Measurements from ENCODE around the gene CDIP1.

Gene CDIP1

DNA sequence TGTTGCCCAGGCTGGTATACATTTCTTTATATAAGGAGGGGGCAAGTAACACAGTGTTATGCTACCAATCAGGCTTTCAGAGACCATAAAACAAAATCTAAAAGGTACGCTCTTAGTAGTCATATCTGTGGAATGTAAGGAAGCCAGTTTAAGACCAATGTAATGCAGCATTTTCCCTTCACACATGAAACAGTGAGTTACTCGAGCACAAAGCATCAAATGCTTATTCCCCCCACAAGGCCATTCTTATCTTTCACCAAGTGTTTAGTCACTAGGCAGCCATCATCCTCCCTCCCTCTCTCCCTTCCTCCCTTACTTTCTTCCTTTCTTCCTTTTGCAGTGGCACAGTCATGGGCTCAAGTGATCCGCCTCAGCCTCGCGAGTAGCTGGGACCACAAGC lies 49.5 kb downstream of the CDIP1 start:
- DNase-seq (ENCODE audit: low read depth in 2 of 2): no peak

DNA sequence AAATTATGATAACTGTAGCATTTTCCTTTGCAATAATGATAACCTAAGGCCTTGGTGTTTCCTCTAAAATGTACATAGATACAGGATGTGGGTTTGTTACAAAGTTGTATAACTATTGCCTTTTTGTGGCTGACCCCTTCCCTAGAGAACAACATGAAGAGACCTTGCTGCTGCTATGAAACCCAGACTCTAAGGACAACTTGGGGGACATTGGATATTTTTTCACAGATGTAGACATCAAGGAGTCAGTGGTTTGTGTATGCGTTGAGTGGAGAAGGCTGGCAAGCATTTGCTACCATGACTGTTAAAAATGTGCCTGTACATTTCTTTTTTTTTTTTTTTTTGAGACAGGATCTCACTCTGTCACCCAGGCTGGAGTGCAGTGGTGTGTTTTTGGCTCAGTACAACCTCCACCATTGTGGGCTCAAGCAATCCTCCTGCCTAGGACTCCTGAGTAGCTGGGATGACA lies 50.0 kb downstream of the CDIP1 start:
- DNase-seq (ENCODE audit: low read depth in 2 of 2): no peak

DNA sequence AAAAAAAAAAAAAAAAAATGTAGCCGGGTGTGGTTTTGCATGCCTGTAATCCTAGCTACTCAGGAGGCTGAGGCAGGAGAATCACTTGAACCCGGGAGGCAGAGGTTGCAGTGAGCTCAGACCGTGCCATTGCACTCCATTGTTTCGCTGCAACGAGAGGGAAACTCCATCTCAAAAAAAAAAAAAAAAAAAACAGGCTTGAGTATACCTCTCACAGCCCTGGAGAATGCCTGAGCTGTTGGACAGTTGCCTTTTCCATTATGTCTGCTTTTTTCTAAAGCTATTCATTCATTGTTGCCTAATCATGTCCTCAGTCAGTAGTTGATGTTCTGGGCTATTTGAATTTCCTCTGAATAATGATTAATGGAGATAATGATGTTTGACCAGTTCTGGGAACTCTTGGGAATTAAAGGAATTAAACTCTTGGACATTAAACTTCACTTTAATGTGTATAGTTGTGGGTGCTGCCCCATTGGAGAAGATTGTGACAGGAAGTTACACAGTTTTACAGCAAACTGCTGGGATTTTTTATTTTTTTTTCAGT lies 50.5 kb downstream of the CDIP1 start:
- DNase-seq (ENCODE audit: low read depth in 2 of 2): no peak

DNA sequence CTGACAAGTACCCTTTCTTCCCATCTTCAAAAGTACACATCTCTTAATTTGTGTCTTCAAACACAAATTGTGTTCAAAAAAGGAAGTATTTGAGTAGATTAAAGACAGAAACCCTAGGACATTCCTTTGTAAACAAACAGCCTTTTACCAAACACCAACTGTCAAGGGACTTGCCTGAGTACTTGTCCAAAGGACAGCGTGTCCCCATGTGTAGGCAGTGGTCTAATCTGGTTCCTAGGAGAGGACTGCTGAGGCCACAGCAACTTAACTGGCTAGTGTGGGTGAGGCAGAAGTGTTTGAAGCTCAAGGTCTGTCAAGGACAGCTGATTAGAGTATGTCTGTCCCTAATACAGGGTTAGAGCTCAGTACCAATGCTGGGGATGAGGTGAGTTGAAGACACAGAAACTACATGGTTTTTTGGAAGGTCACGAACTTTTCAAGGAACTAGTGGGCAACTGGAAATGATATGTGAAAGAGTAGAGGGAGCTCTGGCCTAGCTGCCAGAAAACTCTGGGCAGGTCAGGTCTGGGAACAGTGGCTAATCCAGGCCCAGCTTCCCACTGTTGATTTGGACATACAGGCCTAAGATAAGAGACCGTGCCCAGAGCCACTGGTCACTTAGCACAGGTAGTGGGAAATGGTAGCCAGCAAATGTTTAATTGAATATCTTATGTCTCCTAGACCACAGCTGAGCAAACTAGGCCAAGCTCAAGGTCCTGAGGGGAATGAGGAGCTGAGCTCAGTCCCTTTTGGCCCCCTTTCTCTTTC lies 52.3 kb downstream of the CDIP1 start:
- no peak for DNase-seq (ENCODE audit: low read depth in 2 of 2)

DNA sequence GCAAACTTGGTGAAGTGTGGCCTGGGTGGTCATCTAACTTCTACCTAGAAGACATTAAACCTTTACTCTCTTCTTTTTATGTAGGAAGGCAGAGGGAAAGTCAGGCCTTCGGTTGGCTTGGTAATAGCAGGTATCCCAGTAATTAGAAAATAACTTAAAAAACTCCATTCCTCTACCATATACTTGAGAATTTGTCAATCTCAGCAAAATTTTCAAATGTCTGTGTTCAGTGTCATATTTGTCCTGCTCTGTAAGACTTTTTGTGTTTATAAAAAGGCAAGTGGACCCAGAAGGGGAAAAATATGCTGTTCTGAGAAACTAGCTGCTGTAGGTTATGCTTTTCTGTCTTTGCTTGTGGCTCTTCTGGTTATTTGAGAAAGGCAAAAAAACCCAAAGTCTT lies 56.6 kb downstream of the CDIP1 start:
- DNase-seq (ENCODE audit: low read depth in 2 of 2): no peak

DNA sequence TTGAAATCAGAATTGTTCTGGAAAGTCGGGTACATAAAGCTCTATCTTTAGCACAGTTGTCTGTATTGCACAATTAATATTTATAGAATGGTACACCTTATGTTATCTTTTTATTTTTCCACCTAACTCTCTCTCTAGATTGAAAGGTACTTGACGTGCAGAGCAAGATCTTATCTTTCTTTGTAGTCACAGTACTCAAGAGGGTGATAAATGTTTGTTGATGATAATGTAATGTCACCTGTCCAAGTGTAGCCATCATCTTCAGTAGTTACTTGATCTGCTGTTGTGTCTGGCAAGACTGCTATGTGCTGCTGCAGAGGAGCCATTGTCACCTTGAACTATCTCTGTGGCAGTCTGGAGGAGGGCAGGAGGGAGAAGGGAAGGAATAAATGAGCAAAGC lies 57.0 kb downstream of the CDIP1 start:
- no peak for DNase-seq (ENCODE audit: low read depth in 2 of 2)

DNA sequence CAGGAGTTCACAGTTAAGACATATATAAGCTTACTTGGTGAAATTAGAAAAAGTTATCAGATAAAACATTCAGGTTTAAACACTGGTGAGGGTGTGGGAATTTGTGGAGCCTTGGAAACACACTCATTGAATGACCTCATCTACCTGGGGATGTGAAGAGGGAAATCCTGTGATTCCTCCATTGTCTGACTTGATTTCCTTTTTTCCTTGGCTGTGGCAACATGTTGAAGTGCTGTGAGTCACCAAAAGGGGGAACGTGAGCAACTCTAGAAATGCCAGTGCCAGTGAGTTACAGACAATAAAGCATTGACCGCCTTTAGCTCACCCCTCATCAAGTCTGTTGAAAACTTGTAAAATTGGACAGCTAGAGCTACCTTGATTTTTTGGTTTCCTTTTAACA lies 60.6 kb downstream of the CDIP1 start:
- DNase-seq (ENCODE audit: low read depth in 2 of 2): no peak

DNA sequence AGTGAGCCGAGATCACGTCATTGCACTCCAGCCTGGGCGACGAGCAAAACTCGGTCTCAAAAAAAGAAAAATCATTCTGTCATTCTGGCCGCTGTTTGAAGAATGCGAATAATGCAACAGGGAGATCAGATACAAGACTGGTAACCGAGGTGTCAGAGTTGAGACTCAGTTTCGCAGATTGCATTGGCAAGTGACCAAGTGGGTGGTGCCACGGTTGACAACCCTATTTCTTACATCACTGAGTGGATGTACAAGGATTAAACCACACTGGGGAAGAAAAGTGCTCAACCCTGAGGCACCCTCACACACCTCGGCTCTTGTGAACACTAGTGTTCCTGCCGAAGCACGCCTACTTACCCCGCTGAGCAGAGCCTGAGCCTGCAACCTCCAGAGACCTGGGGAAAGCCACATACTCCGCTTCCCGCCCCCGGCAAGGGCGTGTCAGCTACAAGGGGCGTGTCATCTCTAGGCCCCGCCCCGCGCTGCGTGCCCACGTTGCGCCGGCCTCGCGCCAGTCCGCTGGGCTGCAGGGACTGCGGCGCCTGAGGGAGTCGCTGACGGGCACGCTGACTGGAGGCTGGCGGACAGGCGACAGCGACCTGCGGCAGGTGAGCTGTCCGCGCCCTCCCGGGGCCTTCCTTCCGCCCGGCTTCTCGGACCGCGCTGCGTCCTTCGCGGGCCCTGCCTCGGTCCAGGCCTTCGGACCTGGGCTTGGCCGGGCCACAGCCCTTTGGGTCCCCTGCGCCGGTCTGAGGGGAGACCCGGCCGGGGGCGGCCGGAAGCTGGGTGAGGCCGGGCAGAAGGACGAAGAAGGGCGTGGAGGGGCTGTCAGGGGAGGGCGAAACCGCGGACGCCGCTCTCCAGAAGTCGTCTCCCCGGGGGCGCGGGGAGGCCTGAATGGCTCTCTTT lies 62.4 kb downstream of the CDIP1 start, which contains the start of gene HMOX2:
TSS of gene HMOX2 (plus strand) at position 519 of the 909 bp plus-strand sequence. CDS start 29,127 bp downstream, outside the sequence.
- DNase-seq (ENCODE audit: low read depth in 2 of 2): peak; percentile 88 to 89

DNA sequence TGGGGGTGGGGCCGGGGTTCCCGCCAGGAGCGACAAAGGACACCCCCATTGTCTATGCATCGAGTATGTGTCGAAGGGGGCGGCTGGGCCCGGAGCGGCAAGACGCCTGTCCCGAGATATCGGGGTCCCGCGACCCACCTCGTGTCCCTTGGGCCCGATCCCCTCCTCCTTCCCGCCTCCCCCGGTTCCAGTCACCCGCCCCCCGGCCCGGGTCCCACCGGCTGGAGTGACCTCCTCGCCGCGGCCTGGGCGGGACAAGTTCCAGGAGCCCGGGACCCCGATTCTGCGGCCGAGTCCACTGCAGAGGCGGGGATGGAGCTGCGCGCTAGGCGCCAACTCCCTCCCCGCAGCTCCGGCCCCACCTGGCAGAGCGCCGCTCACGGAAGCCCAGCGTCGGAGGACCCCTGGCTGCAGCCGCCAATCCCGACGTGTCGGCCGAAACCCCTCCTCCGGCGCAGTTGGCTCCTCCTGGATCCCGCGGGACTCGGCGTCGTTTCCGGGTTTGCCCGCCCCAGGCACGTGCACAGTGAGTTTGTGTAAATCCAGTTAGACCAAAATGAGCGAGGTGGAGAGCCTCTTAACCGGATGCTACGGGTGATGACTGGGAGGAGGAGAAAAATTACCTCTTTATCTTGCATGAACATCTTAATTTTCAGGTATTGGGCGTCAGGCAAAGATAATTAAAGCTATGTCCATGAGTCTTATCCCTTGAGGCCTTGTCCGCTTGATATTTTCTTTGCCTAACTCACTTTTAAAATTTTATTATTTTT lies 64.2 kb downstream of the CDIP1 start, which contains the start of gene NMRAL1:
TSS of gene NMRAL1 (minus strand) at position 434 of the 770 bp plus-strand sequence. CDS start 493 bp downstream, outside the sequence.
- peak; percentile 64 to 67 for DNase-seq (ENCODE audit: low read depth in 2 of 2)

DNA sequence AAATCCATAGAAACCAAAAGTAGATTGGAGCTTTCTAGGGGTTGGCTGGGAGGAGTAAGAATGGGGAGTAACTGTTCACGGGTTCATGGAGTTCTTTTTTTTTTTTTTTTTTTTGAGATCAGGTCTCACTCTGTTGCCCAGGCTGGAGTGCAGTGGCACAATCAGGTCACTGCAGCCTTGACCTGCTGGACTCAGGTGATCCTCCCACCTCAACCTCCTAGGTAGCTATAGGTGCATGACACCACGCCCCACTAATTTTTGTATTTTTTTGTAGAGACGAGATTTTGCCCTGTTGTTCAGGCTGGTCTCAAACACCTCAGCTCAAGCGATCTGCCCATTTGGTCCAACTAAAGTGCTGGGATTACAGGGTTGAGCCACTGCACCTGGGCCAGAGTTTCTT lies 65.7 kb downstream of the CDIP1 start:
- DNase-seq (ENCODE audit: low read depth in 2 of 2): no peak

DNA sequence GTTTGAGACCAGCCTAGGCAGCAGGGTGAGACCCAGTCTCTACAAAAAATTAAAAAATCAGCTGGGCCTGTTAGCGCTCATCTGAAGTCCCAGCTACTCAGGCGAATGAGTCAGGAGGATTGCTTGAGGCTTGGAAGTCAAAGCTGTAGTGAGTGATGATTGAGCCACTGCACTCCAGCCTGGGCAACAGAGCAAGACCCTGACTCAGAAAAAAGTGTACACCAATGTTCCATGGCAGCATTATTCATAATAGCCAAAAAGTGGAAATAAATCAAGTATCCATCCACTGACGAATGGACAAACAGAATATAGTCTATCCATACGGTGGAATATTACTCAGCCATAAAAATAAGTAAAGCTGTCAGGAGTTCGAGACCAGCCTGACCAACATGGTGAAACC lies 66.7 kb downstream of the CDIP1 start:
- DNase-seq (ENCODE audit: low read depth in 2 of 2): no peak

DNA sequence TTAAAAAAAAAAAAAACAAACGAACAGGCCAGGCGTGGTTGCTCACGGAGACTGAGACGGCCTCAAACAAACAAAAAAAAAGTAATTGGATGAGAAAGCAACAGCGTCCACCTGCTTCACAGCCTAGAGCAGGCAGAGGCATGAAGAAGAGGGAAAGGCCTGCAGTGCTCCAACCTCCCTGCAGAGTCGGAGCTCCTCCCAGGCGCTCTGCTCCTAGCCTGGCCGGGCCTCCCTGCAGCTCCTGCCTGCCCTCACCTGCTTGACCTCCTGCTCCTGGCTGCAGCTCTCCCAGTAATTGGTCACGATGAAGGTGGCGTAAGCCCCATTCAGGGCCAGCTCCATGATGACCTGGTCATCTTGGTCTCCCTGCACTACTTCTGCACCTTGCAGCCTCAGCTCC lies 69.6 kb downstream of the CDIP1 start:
- DNase-seq (ENCODE audit: low read depth in 2 of 2): no peak

DNA sequence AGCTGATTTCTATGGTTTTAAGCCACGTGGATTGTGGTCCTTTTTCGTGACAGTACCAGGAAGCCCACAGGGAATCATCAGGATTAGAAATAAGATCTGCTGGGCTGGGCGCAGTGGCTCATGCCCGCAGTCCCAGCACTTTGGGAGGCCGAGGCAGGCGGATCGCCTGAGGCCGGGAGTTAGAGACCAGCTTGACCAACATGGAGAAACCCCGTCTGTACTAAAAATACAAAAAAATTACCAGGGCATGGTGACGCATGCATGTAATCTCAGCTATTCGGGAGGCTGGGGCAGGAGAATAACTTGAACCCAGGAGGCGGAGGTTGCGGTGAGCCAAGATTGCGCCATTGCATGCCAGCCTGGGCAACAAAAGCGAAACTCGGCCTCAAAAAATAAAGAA lies 70.7 kb downstream of the CDIP1 start:
- DNase-seq (ENCODE audit: low read depth in 2 of 2): no peak

DNA sequence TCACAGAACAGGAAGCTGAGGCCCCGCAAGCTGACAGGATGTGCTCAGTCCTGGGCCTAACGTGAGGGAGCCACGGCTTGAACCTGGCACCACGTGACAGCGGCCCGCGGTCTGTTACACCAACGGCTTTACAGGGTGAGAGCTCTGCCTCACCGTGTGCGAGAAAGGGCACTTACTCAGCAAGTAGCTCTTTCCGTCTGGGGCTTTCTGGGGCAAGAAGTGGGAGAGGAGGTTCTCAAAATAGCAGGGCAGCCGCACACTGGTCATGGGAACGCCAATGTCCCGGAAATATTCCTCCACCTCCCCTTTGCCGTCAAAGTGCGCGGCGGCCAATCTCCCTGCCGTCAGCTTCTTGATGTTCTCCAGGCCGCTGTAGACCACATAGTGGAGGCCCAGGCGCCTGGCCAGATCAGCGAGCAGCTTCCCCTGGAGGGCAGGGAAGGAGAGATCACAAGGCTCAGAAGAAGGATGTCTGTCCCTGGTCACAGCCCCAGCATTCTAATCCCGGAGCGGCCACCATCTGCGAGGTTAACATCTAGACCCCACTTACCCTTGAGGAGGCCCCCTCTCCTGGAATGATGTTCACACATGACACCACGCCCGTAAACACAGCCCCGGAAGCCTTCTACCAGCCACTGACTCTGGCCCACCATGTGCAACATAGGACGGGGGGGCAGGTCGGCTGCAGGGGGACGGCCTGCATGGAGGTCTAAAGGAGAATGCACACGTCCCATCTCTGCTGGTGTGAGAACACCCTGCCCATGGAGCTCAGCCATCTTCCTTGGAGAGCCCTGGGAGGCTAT lies 72.4 kb downstream of the CDIP1 start:
- DNase-seq (ENCODE audit: low read depth in 2 of 2): peak; percentile 41 to 50

DNA sequence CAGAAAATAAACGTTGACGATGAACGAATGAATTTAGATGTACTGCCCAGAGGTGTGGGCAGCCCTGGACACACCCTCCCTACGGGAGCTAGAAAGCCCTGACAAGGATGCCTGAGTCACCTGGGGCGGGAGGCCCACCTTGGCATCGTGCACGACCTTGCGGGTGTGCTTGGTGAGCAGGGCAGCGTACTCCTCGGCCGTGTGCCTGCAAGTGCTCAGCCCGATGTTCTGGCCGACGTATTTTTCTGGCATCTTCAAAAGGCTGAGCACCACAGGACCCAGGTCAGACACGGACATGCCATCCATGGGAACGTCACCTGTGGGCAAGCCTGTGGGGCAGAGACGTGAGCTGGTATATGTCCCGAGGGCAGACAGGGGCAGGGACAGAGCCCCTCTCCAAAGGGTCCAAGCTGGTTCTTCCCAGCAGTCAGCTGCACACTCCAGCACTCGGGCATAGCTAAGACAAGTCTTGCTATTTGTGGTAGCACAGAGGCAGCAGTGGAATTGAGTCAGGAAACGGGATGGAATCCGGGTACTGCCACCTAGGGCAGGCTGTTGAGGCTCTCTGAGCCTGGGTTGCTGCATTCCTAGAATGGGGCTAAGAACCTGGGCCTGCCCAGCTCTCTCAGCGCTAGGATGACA lies 74.9 kb downstream of the CDIP1 start:
- no peak for DNase-seq (ENCODE audit: low read depth in 2 of 2)

DNA sequence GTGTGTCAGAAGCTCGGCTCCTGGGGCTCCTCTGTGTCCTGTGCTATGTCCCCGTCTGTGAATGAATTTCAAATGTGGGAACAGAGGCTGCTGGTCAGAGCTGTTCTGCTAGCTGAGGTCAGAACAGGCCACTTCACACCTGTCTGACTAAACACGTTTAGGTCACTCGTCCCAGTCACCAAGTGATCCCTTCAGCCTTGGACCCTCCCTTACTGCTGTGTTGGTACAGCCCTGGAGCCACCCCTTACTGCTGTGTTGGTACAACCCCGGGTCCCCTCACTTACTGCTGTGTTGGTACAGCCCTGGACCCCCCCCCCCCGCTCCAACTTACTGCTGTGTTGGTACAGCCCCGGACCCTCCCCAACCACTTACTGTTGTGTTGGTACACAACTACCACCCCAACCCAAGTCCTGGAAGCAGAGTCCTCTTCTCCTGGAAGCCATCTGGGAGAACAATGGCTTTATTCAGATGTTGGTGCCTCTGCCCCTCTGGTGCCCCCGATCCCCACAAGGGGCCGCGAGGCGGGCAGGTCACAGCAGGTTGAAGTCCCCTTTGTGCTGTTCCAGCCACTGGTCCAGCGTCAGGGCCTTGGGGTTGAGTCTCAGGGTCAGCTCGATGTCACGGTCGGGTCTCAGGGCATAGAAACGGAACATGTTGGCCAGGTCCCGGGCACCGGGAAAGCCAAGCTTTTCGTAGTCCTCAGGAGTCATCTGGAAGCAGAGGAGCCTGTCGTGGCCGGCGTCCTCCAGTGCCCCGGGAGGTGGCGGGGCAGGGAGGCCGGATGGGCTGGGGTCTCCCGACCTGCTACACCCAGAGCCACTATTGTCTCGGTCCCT lies 77.1 kb downstream of the CDIP1 start:
- DNase-seq (ENCODE audit: low read depth in 2 of 2): no peak

DNA sequence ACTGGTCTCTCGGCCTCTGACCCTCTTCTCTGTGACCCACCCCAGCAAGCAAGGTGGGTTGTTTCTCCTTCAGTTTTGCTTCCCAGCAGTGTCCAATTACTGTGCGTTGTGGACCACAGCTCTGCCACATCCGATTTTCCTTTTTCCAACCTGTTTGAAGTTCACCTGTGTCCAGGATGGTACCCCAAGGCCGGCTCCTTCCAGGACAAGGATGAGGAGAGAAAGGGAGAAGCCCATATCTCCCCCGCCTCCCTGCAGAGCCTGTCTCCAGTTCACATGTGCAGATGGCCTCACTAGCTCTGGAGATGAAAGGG lies 77.7 kb downstream of the CDIP1 start:
- DNase-seq (ENCODE audit: low read depth in 2 of 2): no peak

Data from stimulated activated CD8-positive, alpha-beta memory T cell treated with anti-CD3 and anti-CD28 coated beads, Interleukin-2, amount 100 ng/mL, for 1 hour (primary cell).